Liver (tissue), 9 donors: ENCODE data around the gene PDE4B. TPM values are rescaled to one million over a fixed set of nuclear protein-coding genes. Genes with fewer than 3 reads are reported as not detected.

ENCODE experiments used
- DNase-seq: peaks from one replicate; pipeline ENCODE4 v3.0.0-alpha.2; 2017; ENCODE audit warnings: low spot score
- H3K27ac ChIP-seq, 2 donors: one replicate each; pipeline ENCODE4 v1.7.0; 2013; ENCODE audit warnings: inconsistent platforms in 2 of 2, low read length in 2 of 2, control low read depth in 1 of 2, low read depth in 1 of 2, mild to moderate bottlenecking in 1 of 2
- H3K27me3 ChIP-seq, 4 donors: one replicate each; pipeline versions ENCODE4 v1.6.1 to v1.7.0; 2013; ENCODE audit warnings: low read length in 3 of 4, inconsistent platforms in 1 of 4, mild to moderate bottlenecking in 1 of 4, moderate library complexity in 1 of 4; ENCODE audit not compliant: control insufficient read depth in 4 of 4, insufficient read depth in 4 of 4
- H3K36me3 ChIP-seq, 4 donors: one replicate each; pipeline versions ENCODE4 v1.6.1 to v1.7.0; 2013; ENCODE audit warnings: low read length in 3 of 4, mild to moderate bottlenecking in 3 of 4, low read depth in 1 of 4, moderate library complexity in 1 of 4; ENCODE audit not compliant: control insufficient read depth in 4 of 4, insufficient read depth in 3 of 4
- H3K4me1 ChIP-seq, 4 donors: one replicate each; pipeline versions ENCODE4 v1.6.1 to v1.7.0; 2013; ENCODE audit warnings: low read length in 3 of 4, mild to moderate bottlenecking in 3 of 4, moderate library complexity in 1 of 4; ENCODE audit not compliant: control insufficient read depth in 4 of 4, insufficient read depth in 4 of 4
- H3K4me3 ChIP-seq, 3 donors: one replicate each; pipeline versions ENCODE4 v1.6.1 to v1.7.0; 2013; ENCODE audit warnings: low read length in 3 of 3, control low read depth in 1 of 3, low read depth in 1 of 3, mild to moderate bottlenecking in 1 of 3
- H3K9ac ChIP-seq, 2 donors: one replicate each; pipeline ENCODE4 v1.7.0; 2013; ENCODE audit warnings: low read length in 2 of 2, mild to moderate bottlenecking in 2 of 2, moderate library complexity in 2 of 2, control low read depth in 1 of 2, low read depth in 1 of 2
- H3K9me3 ChIP-seq, 4 donors: one replicate each; pipeline versions ENCODE4 v1.6.1 to v1.7.0; 2013; ENCODE audit warnings: low read length in 3 of 4; ENCODE audit not compliant: control insufficient read depth in 4 of 4
- CTCF ChIP-seq: fragments of 150-350 bp; IDR thresholded peaks from 2 replicates; pipeline ENCODE4 v1.5.1; 2017; ENCODE audit warnings: improper control_type of control experiment, low read depth, low read length; ENCODE audit not compliant: missing input control
- EGR1 ChIP-seq, 2 donors: IDR thresholded peaks; 2 replicates each; pipeline ENCODE4 v1.6.1; 2016 to 2018; ENCODE audit warnings: antibody characterized with exemption in 2 of 2, low read depth in 2 of 2
- FOXA1 ChIP-seq: IDR thresholded peaks from 2 replicates; pipeline ENCODE4 v1.6.1; 2016; ENCODE audit warnings: antibody characterized with exemption
- FOXA2 ChIP-seq: IDR thresholded peaks from 2 replicates; pipeline ENCODE4 v1.6.1; 2016; ENCODE audit warnings: antibody characterized with exemption
- GABPA ChIP-seq, 2 donors: IDR thresholded peaks in 1 of 2; conservative IDR thresholded peaks in 1 of 2; 2 replicates each; pipeline ENCODE4 v1.6.1; 2016; ENCODE audit warnings: antibody characterized with exemption in 2 of 2, mild to moderate bottlenecking in 1 of 2, moderate library complexity in 1 of 2
- HNF4A ChIP-seq, 2 donors: conservative IDR thresholded peaks; 2 replicates each; pipeline ENCODE4 v1.6.1; 2016; ENCODE audit warnings: antibody characterized with exemption in 2 of 2, mild to moderate bottlenecking in 2 of 2
- HNF4G ChIP-seq: IDR thresholded peaks from 2 replicates; pipeline ENCODE4 v1.6.1; 2016; ENCODE audit warnings: antibody characterized with exemption
- JUND ChIP-seq, 2 donors: IDR thresholded peaks; 2 replicates each; pipeline ENCODE4 v1.6.1; 2016; ENCODE audit warnings: antibody characterized with exemption in 2 of 2
- MAX ChIP-seq: IDR thresholded peaks from 2 replicates; pipeline ENCODE4 v1.6.1; 2016; ENCODE audit warnings: antibody characterized with exemption
- NR2F2 ChIP-seq: IDR thresholded peaks from 2 replicates; pipeline ENCODE4 v1.6.1; 2016; ENCODE audit warnings: antibody characterized with exemption
- RAD21 ChIP-seq, 2 donors: IDR thresholded peaks; 2 replicates each; pipeline ENCODE4 v1.6.1; 2016; ENCODE audit warnings: antibody characterized with exemption in 2 of 2, mild to moderate bottlenecking in 2 of 2
- RXRA ChIP-seq, 2 donors: IDR thresholded peaks; 2 replicates each; pipeline ENCODE4 v1.6.1; 2017 to 2018; ENCODE audit warnings: antibody characterized with exemption in 2 of 2, mild to moderate bottlenecking in 1 of 2
- SP1 ChIP-seq: IDR thresholded peaks from 2 replicates; pipeline ENCODE4 v1.6.1; 2018; ENCODE audit warnings: antibody characterized with exemption, mild to moderate bottlenecking
- TAF1 ChIP-seq: conservative IDR thresholded peaks from 2 replicates; pipeline ENCODE4 v1.6.1; 2016; ENCODE audit warnings: antibody characterized with exemption, mild to moderate bottlenecking
- YY1 ChIP-seq: IDR thresholded peaks from 2 replicates; pipeline ENCODE4 v1.6.1; 2016; ENCODE audit warnings: antibody characterized with exemption, mild to moderate bottlenecking
- ZBTB33 ChIP-seq: IDR thresholded peaks from 2 replicates; pipeline ENCODE4 v1.6.1; 2016; ENCODE audit warnings: antibody characterized with exemption
- WGBS: extraction: QIAGEN DNeasy Blood & Tissue Kit; methylation state at CpG from one replicate; pipeline ENCODE4 v1.1.7; 2013; 5-methylcytosine and 5-hydroxymethylcytosine counted together
- polyA plus RNA-seq, 2 donors: library from polyadenylated mRNA; stranded (reverse) in 1 of 2; unstranded in 1 of 2; fragments of 200-250 nt in 1 of 2; fragments of >200 nt in 1 of 2; fragmentation: Nextera tagmentation in 1 of 2; extraction: Ambion mirVana in 1 of 2; gene quantifications; one replicate each; pipeline versions ENCODE4 v1.2.1 to v1.2.3, GENCODE V29; 2013 to 2015
- total RNA-seq, 2 donors: library from RNA; depleted of rRNA; stranded (reverse); fragments of >200 nt; gene quantifications; one replicate each; pipeline ENCODE4 v1.2.3, GENCODE V29; 2014
- TF ChIP-seq, protein P1 (sequence below): IDR thresholded peaks from 2 replicates; pipeline ENCODE4 v1.6.1; 2016; ENCODE audit warnings: antibody characterized with exemption
- TF ChIP-seq, protein P2 (sequence below): IDR thresholded peaks from 2 replicates; pipeline ENCODE4 v1.6.1; 2016; ENCODE audit warnings: antibody characterized with exemption, mild to moderate bottlenecking
- donor health status: healthy.
- donor health status: healthy.
- donor health status: healthy.
- donor health status: healthy.
- donor health status: healthy.

The PDE4B gene
- total and polyA plus RNA-seq, 4 donors, result 1.9 to 3.9 (median 2.7) TPM

GRCh38 chr1:65773391-65774123 lies 19.1 kb upstream of the PDE4B start:
- H3K27me3 ChIP-seq, result peaks cover 0 to 3% (median 0%) of the 10 kb centered on the region in 4 donors
- no peak for DNase-seq

DNA sequence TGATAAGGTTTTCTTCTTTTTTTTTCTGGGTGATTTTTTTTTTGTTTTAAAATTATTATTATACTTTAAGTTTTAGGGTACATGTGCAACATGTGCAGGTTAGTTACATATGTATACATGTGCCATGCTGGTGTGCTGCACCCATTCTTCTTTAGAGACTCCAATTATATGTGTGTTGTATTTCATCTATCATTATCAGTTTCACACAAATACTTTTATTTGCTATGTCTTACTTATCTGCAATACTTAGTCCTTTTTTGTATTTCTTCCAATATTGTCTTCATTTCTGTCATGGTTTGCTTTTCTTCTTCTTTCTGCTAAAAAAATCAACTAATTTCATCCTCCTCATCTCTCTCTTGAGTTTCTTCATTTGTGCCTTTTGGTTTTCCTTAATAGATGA lies 3.9 kb upstream of the PDE4B start:
- Histone ChIP-seq H3K4me3 (no peak overlapping the region), H3K27me3 (peaks cover 0 to 8% (median 8%) of the 10 kb centered on the region in 4 donors), H3K9me3 (peaks cover 2 to 22% (median 9%) of the 10 kb centered on the region in 4 donors), H3K9ac (no peak overlapping the region), H3K36me3 (peaks cover 0 to 2% (median 0%) of the 10 kb centered on the region in 4 donors), H3K4me1 (peaks cover 3 to 14% (median 4%) of the 10 kb centered on the region in 4 donors), H3K27ac (no peak overlapping the region)
- no peak for DNase-seq
- TF ChIP-seq JUND (IDR thresholded peaks at IDR 0.05), result no peak
- TF ChIP-seq, protein P1, sequence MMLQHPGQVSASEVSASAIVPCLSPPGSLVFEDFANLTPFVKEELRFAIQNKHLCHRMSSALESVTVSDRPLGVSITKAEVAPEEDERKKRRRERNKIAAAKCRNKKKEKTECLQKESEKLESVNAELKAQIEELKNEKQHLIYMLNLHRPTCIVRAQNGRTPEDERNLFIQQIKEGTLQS, result no peak
- TF ChIP-seq NR2F2, result no peak
- no peak for TF ChIP-seq FOXA1
- no peak for TF ChIP-seq FOXA2
- no peak for TF ChIP-seq SP1
- no peak for TF ChIP-seq GABPA (IDR thresholded peaks at IDR 0.05 in 1 of 2, conservative IDR thresholded peaks at IDR 0.05 in 1 of 2)
- TF ChIP-seq RAD21 (IDR thresholded peaks at IDR 0.05), result no peak
- TF ChIP-seq ZBTB33, result no peak
- no peak for TF ChIP-seq CTCF
- TF ChIP-seq RXRA (IDR thresholded peaks at IDR 0.05), result no peak
- no peak for TF ChIP-seq YY1
- TF ChIP-seq MAX, result no peak
- TF ChIP-seq TAF1, result no peak
- TF ChIP-seq HNF4A (conservative IDR thresholded peaks at IDR 0.05), result no peak
- TF ChIP-seq, protein P2, sequence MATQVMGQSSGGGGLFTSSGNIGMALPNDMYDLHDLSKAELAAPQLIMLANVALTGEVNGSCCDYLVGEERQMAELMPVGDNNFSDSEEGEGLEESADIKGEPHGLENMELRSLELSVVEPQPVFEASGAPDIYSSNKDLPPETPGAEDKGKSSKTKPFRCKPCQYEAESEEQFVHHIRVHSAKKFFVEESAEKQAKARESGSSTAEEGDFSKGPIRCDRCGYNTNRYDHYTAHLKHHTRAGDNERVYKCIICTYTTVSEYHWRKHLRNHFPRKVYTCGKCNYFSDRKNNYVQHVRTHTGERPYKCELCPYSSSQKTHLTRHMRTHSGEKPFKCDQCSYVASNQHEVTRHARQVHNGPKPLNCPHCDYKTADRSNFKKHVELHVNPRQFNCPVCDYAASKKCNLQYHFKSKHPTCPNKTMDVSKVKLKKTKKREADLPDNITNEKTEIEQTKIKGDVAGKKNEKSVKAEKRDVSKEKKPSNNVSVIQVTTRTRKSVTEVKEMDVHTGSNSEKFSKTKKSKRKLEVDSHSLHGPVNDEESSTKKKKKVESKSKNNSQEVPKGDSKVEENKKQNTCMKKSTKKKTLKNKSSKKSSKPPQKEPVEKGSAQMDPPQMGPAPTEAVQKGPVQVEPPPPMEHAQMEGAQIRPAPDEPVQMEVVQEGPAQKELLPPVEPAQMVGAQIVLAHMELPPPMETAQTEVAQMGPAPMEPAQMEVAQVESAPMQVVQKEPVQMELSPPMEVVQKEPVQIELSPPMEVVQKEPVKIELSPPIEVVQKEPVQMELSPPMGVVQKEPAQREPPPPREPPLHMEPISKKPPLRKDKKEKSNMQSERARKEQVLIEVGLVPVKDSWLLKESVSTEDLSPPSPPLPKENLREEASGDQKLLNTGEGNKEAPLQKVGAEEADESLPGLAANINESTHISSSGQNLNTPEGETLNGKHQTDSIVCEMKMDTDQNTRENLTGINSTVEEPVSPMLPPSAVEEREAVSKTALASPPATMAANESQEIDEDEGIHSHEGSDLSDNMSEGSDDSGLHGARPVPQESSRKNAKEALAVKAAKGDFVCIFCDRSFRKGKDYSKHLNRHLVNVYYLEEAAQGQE, result no peak

More at GRCh38 chr1:65773391-65774123, 19.1 kb upstream of the PDE4B start:
- H3K9me3 ChIP-seq, result no peaks in the 10 kb centered on the region
- no peak overlapping the region for H3K9ac ChIP-seq
- no peak overlapping the region for H3K27ac ChIP-seq
- H3K4me1 ChIP-seq, result no peaks in the 10 kb centered on the region
- no peak overlapping the region for H3K4me3 ChIP-seq
- no peak for TF ChIP-seq FOXA1
- TF ChIP-seq, protein P1, result no peak
- no peak for TF ChIP-seq TAF1
- no peak for TF ChIP-seq GABPA (IDR thresholded peaks at IDR 0.05 in 1 of 2, conservative IDR thresholded peaks at IDR 0.05 in 1 of 2)
- no peak for TF ChIP-seq CTCF
- no peak for TF ChIP-seq JUND (IDR thresholded peaks at IDR 0.05)
- TF ChIP-seq HNF4G, result no peak
- no peak for TF ChIP-seq SP1
- TF ChIP-seq EGR1 (IDR thresholded peaks at IDR 0.05; ENCODE audit: low read depth in 2 of 2), result no peak
- no peaks in the 10 kb centered on the region for H3K36me3 ChIP-seq
- WGBS, result 75% methylated on average over 4 of the region's 4 CpGs
